K562 (cell line): ENCODE measurements around the gene DEK. TPM values are rescaled to one million over a fixed set of nuclear protein-coding genes. Genes with fewer than 3 reads are reported as not detected.

Experiments used
- ATF7 ChIP-seq: fragments of 450-650 bp; IDR thresholded peaks from 2 replicates; pipeline ENCODE4 v1.7.1; 2014; ENCODE audit warnings: mild to moderate bottlenecking, moderate library complexity
- CEBPB ChIP-seq: fragments of 450-650 bp; IDR thresholded peaks from 2 replicates; pipeline ENCODE4 v1.6.1; 2016; ENCODE audit warnings: missing genetic modification characterization, missing compliant biosample characterization
- CTBP1 ChIP-seq: fragments of 450-650 bp; IDR thresholded peaks from 2 replicates; pipeline ENCODE4 v1.6.1; 2016; ENCODE audit warnings: borderline replicate concordance
- ETV6 ChIP-seq, 3 experiments: fragments of 150-350 bp in 1 of 3; sonication (generic) in 1 of 3; formaldehyde crosslinking in 1 of 3; IDR thresholded peaks; 2 replicates each; pipeline versions ENCODE4 v1.6.1 to v1.8.0; 2014 to 2022; ENCODE audit warnings: borderline replicate concordance in 2 of 3, low read depth in 2 of 3, antibody characterized with exemption in 1 of 3, low read length in 1 of 3, mild to moderate bottlenecking in 1 of 3, missing genetic modification reagents in 1 of 3
- FOSL1 ChIP-seq: fragments of 200-800 bp; sonication (Bioruptor generic); conservative IDR thresholded peaks from 2 replicates; pipeline ENCODE4 v1.6.1; 2016; ENCODE audit warnings: missing genetic modification characterization, missing compliant biosample characterization
- ILF3 ChIP-seq: fragments of 450-650 bp; IDR thresholded peaks from 2 replicates; pipeline ENCODE4 v1.6.1; 2018; ENCODE audit warnings: antibody characterized with exemption, mild to moderate bottlenecking, moderate library complexity, borderline replicate concordance
- KLF16 ChIP-seq: IDR thresholded peaks from 2 replicates; pipeline ENCODE4 v1.6.1; 2016; ENCODE audit warnings: antibody characterized with exemption
- LCOR ChIP-seq: sonication (generic); formaldehyde crosslinking; IDR thresholded peaks from 2 replicates; pipeline ENCODE4 v1.8.0; 2022; ENCODE audit warnings: mild to moderate bottlenecking, missing genetic modification reagents
- PHB2 ChIP-seq: fragments of 450-650 bp; IDR thresholded peaks from 2 replicates; pipeline ENCODE4 v1.6.1; 2017; ENCODE audit warnings: low read depth
- RBM25 ChIP-seq: fragments of 200-400 bp; formaldehyde crosslinking; IDR thresholded peaks from 2 replicates; pipeline ENCODE4 v1.6.1; 2018; ENCODE audit warnings: low read length, low read depth, moderate library complexity; ENCODE audit not compliant: severe bottlenecking
- SIN3A ChIP-seq, 2 experiments: fragments of 150-350 bp in 1 of 2; IDR thresholded peaks; 2 replicates each; pipeline ENCODE4 v1.6.1; 2011 to 2016; ENCODE audit warnings: borderline replicate concordance in 2 of 2, low read depth in 2 of 2, low read length in 2 of 2, mild to moderate bottlenecking in 2 of 2, moderate library complexity in 2 of 2; ENCODE audit not compliant: control insufficient read depth in 1 of 2
- SMAD1 ChIP-seq: fragments of 150-350 bp; IDR thresholded peaks from 2 replicates; pipeline ENCODE4 v1.6.1; 2014; ENCODE audit warnings: low read length, low read depth; ENCODE audit not compliant: partially characterized antibody
- SP2 ChIP-seq: IDR thresholded peaks from 2 replicates; pipeline ENCODE4 v1.6.1; 2011; ENCODE audit warnings: mild to moderate bottlenecking, low read depth, low read length, moderate library complexity; ENCODE audit not compliant: poor library complexity, severe bottlenecking; ENCODE audit errors: extremely low read depth
- TAF1 ChIP-seq: IDR thresholded peaks from 2 replicates; pipeline ENCODE4 v1.6.1; 2011; ENCODE audit warnings: mild to moderate bottlenecking, low read length, moderate library complexity; ENCODE audit not compliant: insufficient read depth, control insufficient read depth, severe bottlenecking; ENCODE audit errors: extremely low read depth
- ZBTB7A ChIP-seq: IDR thresholded peaks from 2 replicates; pipeline ENCODE4 v1.6.1; 2011; ENCODE audit warnings: low read depth, mild to moderate bottlenecking, low read length, moderate library complexity, borderline replicate concordance; ENCODE audit not compliant: control insufficient read depth
- ZNF583 ChIP-seq: fragments of 250-450 bp; sonication (Bioruptor Pico); IDR thresholded peaks from 2 replicates; pipeline ENCODE4 v1.4.0; 2020
- ZNF668 ChIP-seq: fragments of 250-450 bp; sonication (Bioruptor Pico); IDR thresholded peaks from 2 replicates; pipeline ENCODE4 v1.8.0; 2022; ENCODE audit warnings: mild to moderate bottlenecking, inconsistent platforms
- polyA plus RNA-seq, 8 experiments: library from polyadenylated mRNA; depleted of rRNA in 4 of 8; stranded (reverse) in 5 of 8; unstranded in 3 of 8; fragments of >200 nt; fragmentation: Nextera tagmentation in 2 of 8; fragmentation: Illumina TruSeq in 1 of 8; extraction: Ambion mirVana in 2 of 8; extraction: Trizol in 1 of 8; gene quantifications; 2 replicates each; pipeline versions ENCODE4 v1.2.1 to v1.2.3, GENCODE V29; 2011 to 2014; ENCODE audit warnings: inconsistent platforms in 1 of 8, missing spikeins in 1 of 8
- total RNA-seq, 7 experiments: library from RNA; depleted of rRNA in 6 of 7; stranded (reverse); fragments of >200 nt in 6 of 7; fragmentation: Illumina TruSeq in 2 of 7; extraction: Trizol in 2 of 7; gene quantifications; 2 replicates each; pipeline versions ENCODE4 v1.2.1 to v1.2.3, GENCODE V29; 2011 to 2021; ENCODE audit warnings: low replicate concordance in 1 of 7
- TF ChIP-seq, protein P1 (sequence below), 2 experiments: IDR thresholded peaks; 2 replicates each; pipeline ENCODE4 v1.6.1; 2011; ENCODE audit warnings: borderline replicate concordance in 1 of 2, control low read depth in 1 of 2, low read depth in 1 of 2, low read length in 1 of 2, mild to moderate bottlenecking in 1 of 2, mixed read lengths in 1 of 2, moderate library complexity in 1 of 2; ENCODE audit not compliant: insufficient read depth in 1 of 2, insufficient read length in 1 of 2, poor library complexity in 1 of 2, severe bottlenecking in 1 of 2; ENCODE audit errors: extremely low read depth in 1 of 2
- TF ChIP-seq, protein P2 (sequence below): fragments of 450-650 bp; IDR thresholded peaks from 2 replicates; pipeline ENCODE4 v1.7.1; 2018; ENCODE audit warnings: mild to moderate bottlenecking, low read depth; ENCODE audit not compliant: partially characterized antibody
- TF ChIP-seq, protein P3 (sequence below), 3 experiments: IDR thresholded peaks in 2 of 3; conservative IDR thresholded peaks in 1 of 3; 2 replicates each; pipeline ENCODE4 v1.5.1; 2011 to 2012; ENCODE audit warnings: low read length in 3 of 3, mild to moderate bottlenecking in 3 of 3, control low read depth in 2 of 3, improper control_type of control experiment in 1 of 3, inconsistent platforms in 1 of 3, low read depth in 1 of 3, mixed read lengths in 1 of 3, moderate library complexity in 1 of 3; ENCODE audit not compliant: insufficient read depth in 2 of 3

DEK gene
- total and polyA plus RNA-seq, 9 of the 15 experiments (the other 6 are each of a cell fraction or from before 2014, with no cell fraction given) = 82.3 to 338 (median 184) TPM

DNA sequence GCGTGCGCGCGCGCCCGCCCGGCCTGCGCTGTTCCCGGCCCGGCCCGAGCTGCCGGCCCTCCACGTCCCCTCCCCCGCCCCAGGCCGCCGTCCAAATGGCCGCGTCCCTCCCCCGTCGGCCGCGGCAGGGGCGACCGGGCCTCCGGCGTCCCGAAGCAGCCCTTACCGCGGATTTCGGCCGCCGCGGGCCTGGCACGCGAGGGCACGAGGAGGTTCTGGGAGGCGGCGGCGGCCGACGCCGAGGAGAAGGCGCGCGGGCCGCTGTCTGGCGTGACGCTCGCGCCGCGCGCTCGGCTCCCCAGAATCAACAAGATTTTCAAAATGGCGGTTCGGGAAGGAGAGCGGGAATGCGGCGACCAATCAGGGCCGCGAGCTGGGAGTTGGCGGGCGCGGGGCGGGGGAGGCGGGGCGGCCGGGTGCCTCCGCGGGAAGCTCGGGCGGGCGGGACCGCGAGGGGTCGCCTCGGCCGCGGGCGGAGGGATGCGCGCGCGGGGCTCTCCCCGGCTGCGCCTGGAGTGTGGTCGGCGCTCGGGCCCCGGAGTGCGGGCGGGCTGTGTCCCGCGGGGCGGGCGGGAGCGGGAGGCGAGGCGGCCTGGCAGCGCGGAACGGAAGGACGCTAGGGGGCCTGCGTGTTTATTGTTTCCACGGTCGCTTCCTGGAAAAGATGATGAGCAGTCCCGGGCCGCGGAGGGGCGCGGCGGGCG lies at the start of gene DEK (continued):
- TF ChIP-seq, protein P1, sequence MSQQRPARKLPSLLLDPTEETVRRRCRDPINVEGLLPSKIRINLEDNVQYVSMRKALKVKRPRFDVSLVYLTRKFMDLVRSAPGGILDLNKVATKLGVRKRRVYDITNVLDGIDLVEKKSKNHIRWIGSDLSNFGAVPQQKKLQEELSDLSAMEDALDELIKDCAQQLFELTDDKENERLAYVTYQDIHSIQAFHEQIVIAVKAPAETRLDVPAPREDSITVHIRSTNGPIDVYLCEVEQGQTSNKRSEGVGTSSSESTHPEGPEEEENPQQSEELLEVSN (IDR thresholded peaks at IDR 0.05; ENCODE audit: borderline replicate concordance in 1 of 2, extremely low read depth in 1 of 2, insufficient read depth in 1 of 2, insufficient read length in 1 of 2, low read depth in 1 of 2, low read length in 1 of 2, poor library complexity in 1 of 2, severe bottlenecking in 1 of 2) = peak; percentile 69 to 80
- TF ChIP-seq ILF3 (peak; percentile 92), KLF16 (no peak), TAF1 (peak; percentile 81), SIN3A (IDR thresholded peaks at IDR 0.05; ENCODE audit: borderline replicate concordance in 2 of 2, control insufficient read depth in 1 of 2, low read depth in 2 of 2, low read length in 2 of 2) (0 out of 4 replicates have a peak, but pooled peaks of 1 of the 2 experiments have one; percentile 21), ETV6 (IDR thresholded peaks at IDR 0.05; ENCODE audit: borderline replicate concordance in 1 of 2, low read depth in 2 of 2, low read length in 1 of 2) (peak in 1 of 2 experiments; percentile 48; a peak in 1 of 4 replicates), ETV6 (CRISPR knock-in tag; IDR thresholded peaks at IDR 0.05; ENCODE audit: borderline replicate concordance) (no peak; the same call in 1 of the 2 replicates), ZNF583 (CRISPR knock-in tag) (no peak), SP2 (no peak), LCOR (CRISPR knock-in tag) (peak; percentile 45; the same call in 1 of the 2 replicates), CEBPB (tag) (no peak), RBM25 (peak; percentile 78), ZNF668 (CRISPR knock-in tag) (no peak), FOSL1 (tag) (peak; percentile 68), PHB2 (no peak), SMAD1 (peak; percentile 69), ZBTB7A (peak; percentile 84; the same call in 1 of the 2 replicates), CTBP1 (peak; percentile 88; the same call in 1 of the 2 replicates), ATF7 (peak; percentile 78; the same call in 1 of the 2 replicates)
- TF ChIP-seq, protein P2, sequence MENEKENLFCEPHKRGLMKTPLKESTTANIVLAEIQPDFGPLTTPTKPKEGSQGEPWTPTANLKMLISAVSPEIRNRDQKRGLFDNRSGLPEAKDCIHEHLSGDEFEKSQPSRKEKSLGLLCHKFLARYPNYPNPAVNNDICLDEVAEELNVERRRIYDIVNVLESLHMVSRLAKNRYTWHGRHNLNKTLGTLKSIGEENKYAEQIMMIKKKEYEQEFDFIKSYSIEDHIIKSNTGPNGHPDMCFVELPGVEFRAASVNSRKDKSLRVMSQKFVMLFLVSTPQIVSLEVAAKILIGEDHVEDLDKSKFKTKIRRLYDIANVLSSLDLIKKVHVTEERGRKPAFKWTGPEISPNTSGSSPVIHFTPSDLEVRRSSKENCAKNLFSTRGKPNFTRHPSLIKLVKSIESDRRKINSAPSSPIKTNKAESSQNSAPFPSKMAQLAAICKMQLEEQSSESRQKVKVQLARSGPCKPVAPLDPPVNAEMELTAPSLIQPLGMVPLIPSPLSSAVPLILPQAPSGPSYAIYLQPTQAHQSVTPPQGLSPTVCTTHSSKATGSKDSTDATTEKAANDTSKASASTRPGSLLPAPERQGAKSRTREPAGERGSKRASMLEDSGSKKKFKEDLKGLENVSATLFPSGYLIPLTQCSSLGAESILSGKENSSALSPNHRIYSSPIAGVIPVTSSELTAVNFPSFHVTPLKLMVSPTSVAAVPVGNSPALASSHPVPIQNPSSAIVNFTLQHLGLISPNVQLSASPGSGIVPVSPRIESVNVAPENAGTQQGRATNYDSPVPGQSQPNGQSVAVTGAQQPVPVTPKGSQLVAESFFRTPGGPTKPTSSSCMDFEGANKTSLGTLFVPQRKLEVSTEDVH = peak; percentile 20
- TF ChIP-seq, protein P3, sequence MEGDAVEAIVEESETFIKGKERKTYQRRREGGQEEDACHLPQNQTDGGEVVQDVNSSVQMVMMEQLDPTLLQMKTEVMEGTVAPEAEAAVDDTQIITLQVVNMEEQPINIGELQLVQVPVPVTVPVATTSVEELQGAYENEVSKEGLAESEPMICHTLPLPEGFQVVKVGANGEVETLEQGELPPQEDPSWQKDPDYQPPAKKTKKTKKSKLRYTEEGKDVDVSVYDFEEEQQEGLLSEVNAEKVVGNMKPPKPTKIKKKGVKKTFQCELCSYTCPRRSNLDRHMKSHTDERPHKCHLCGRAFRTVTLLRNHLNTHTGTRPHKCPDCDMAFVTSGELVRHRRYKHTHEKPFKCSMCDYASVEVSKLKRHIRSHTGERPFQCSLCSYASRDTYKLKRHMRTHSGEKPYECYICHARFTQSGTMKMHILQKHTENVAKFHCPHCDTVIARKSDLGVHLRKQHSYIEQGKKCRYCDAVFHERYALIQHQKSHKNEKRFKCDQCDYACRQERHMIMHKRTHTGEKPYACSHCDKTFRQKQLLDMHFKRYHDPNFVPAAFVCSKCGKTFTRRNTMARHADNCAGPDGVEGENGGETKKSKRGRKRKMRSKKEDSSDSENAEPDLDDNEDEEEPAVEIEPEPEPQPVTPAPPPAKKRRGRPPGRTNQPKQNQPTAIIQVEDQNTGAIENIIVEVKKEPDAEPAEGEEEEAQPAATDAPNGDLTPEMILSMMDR (IDR thresholded peaks at IDR 0.05 in 2 of 3, conservative IDR thresholded peaks at IDR 0.05 in 1 of 3; ENCODE audit: insufficient read depth in 2 of 3, low read depth in 1 of 3, low read length in 3 of 3) = peak; percentile 63 to 84 (median 76)
